ENCODE measurements around the gene CWC22. TPM values are rescaled to one million over a fixed set of nuclear protein-coding genes. Genes with fewer than 3 reads are reported as not detected.
"Not testable (repeated sequence)": the region's sequence is repeated elsewhere in the genome, so short reads cannot be mapped to it uniquely, and the experiment has no call there.

CWC22 gene
- 12.0 TPM for total RNA-seq (ENCODE audit: unreplicated experiment)
- long read RNA-seq, partial matches to known transcripts: 4 of 8 reads
- long read RNA-seq, other reads (novel, unspliced or antisense): 1 of 8 reads

GRCh38 chr2:180006781-180007579 lies at the start of gene CWC22:
Gene CWC22, minus strand, starts transcription at chr2:180007297. Its CDS starts 13,956 bp downstream, at chr2:179993341.
- peak; percentile 71 for DNase-seq
- peak within 1 kb of the TSS; percentile 96 for H3K27ac Mint-ChIP-seq (ENCODE audit: unreplicated experiment)
- H3K4me3 Mint-ChIP-seq (ENCODE audit: unreplicated experiment): peak within 1 kb of the TSS; percentile 97
- peaks cover 4% of the 10 kb centered on the region for H3K9me3 Mint-ChIP-seq (ENCODE audit: unreplicated experiment)
- H3K36me3 Mint-ChIP-seq (ENCODE audit: unreplicated experiment): no peaks in the 10 kb centered on the region
- H3K4me1 Mint-ChIP-seq (ENCODE audit: low read depth, unreplicated experiment): peaks cover 4% of the 10 kb centered on the region
- peaks cover 2% of the 10 kb centered on the region for H3K27me3 Mint-ChIP-seq (ENCODE audit: unreplicated experiment)
- TF ChIP-seq, protein P1, sequence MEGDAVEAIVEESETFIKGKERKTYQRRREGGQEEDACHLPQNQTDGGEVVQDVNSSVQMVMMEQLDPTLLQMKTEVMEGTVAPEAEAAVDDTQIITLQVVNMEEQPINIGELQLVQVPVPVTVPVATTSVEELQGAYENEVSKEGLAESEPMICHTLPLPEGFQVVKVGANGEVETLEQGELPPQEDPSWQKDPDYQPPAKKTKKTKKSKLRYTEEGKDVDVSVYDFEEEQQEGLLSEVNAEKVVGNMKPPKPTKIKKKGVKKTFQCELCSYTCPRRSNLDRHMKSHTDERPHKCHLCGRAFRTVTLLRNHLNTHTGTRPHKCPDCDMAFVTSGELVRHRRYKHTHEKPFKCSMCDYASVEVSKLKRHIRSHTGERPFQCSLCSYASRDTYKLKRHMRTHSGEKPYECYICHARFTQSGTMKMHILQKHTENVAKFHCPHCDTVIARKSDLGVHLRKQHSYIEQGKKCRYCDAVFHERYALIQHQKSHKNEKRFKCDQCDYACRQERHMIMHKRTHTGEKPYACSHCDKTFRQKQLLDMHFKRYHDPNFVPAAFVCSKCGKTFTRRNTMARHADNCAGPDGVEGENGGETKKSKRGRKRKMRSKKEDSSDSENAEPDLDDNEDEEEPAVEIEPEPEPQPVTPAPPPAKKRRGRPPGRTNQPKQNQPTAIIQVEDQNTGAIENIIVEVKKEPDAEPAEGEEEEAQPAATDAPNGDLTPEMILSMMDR (IDR thresholded peaks at IDR 0.05; ENCODE audit: partially characterized antibody, unreplicated experiment): no peak

DNA sequence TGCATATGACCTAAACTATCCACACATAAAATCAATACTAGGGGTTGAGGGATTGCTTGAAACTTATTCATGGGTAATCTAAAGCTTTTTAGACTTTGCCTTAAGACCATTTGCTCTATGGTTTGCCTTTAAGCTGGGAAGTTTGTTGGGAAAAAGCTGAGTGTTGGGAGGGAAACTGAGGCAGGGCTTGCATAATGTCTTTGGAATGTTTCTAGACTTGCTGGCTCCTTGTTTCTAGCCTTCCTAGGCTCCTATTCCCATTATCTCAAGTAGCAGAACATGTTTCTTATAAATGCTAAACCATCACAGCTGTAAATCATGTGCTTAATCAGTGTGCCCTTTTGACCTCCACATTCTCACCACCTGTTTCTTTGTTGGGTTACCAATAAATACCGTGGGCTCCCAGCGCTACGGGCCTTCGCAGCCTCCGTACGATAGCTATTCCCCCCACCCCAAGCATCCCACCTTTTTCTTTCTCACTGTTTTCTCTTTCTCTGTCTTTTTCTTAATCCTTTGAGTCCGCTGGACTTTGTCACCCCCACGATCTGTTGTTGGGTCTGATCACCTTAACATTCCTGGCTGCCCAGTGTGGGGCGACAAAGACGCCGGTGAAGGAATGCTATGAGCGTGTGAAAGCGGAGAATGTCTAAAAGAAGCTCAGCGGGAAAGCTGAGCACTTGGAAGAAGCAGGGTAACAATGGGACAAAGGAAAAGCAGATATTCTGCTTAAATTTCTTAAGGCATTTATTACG lies 49.4 kb upstream of the CWC22 start:
- TF ChIP-seq, protein P1 (IDR thresholded peaks at IDR 0.05; ENCODE audit: partially characterized antibody, unreplicated experiment): no peak
- H3K27ac Mint-ChIP-seq (ENCODE audit: unreplicated experiment): no peak overlapping the region
- peaks cover 2% of the 10 kb centered on the region for H3K9me3 Mint-ChIP-seq (ENCODE audit: unreplicated experiment)
- DNase-seq: no peak
- H3K36me3 Mint-ChIP-seq (ENCODE audit: unreplicated experiment): no peaks in the 10 kb centered on the region
- peaks cover 4% of the 10 kb centered on the region for H3K4me1 Mint-ChIP-seq (ENCODE audit: low read depth, unreplicated experiment)
- H3K4me3 Mint-ChIP-seq (ENCODE audit: unreplicated experiment): no peak overlapping the region
- H3K27me3 Mint-ChIP-seq (ENCODE audit: unreplicated experiment): no peaks in the 10 kb centered on the region

GRCh38 chr2:180054576-180054975 lies 47.5 kb upstream of the CWC22 start:
- not testable (repeated sequence) for H3K4me1 Mint-ChIP-seq (ENCODE audit: low read depth, unreplicated experiment); H3K27ac Mint-ChIP-seq (ENCODE audit: unreplicated experiment); H3K4me3 Mint-ChIP-seq (ENCODE audit: unreplicated experiment); H3K36me3 Mint-ChIP-seq (ENCODE audit: unreplicated experiment); H3K27me3 Mint-ChIP-seq (ENCODE audit: unreplicated experiment); H3K9me3 Mint-ChIP-seq (ENCODE audit: unreplicated experiment); DNase-seq

DNA sequence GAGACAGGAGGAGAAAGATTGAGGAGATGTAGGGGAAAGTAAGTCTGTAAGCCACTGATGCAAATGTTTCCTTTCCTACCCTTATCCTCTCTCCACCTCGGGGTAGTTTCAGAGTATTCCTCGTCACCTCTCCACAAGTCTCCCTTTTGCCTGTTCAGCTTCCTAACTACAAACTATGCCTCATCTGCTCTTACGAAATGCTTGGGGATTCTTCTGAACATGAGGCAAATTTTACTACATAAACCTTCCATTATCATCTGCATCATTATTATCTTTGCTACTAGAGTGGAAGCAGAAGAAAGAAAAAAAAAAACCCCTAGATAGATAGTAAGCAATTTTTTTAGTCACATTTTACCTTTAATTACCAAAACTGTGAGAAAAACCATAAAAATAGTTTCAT lies 43.1 kb upstream of the CWC22 start:
- no peak overlapping the region for H3K27ac Mint-ChIP-seq (ENCODE audit: unreplicated experiment)
- no peak for DNase-seq
- no peak overlapping the region for H3K4me3 Mint-ChIP-seq (ENCODE audit: unreplicated experiment)
- H3K4me1 Mint-ChIP-seq (ENCODE audit: low read depth, unreplicated experiment): no peaks in the 10 kb centered on the region
- peaks cover 2% of the 10 kb centered on the region for H3K9me3 Mint-ChIP-seq (ENCODE audit: unreplicated experiment)
- TF ChIP-seq, protein P1 (IDR thresholded peaks at IDR 0.05; ENCODE audit: partially characterized antibody, unreplicated experiment): no peak
- no peaks in the 10 kb centered on the region for H3K36me3 Mint-ChIP-seq (ENCODE audit: unreplicated experiment)
- no peaks in the 10 kb centered on the region for H3K27me3 Mint-ChIP-seq (ENCODE audit: unreplicated experiment)

- Mint-ChIP-seq H3K27ac (ENCODE audit: unreplicated experiment) (no peak overlapping the region), H3K9me3 (ENCODE audit: unreplicated experiment) (no peaks in the 10 kb centered on the region), H3K27me3 (ENCODE audit: unreplicated experiment) (no peaks in the 10 kb centered on the region), H3K36me3 (ENCODE audit: unreplicated experiment) (no peaks in the 10 kb centered on the region), H3K4me1 (ENCODE audit: low read depth, unreplicated experiment) (no peaks in the 10 kb centered on the region), H3K4me3 (ENCODE audit: unreplicated experiment) (no peak overlapping the region)
- no peak for DNase-seq
- TF ChIP-seq, protein P1 (IDR thresholded peaks at IDR 0.05; ENCODE audit: partially characterized antibody, unreplicated experiment): no peak
Observed at GRCh38 chr2:180048251-180048650, 41.2 kb upstream of the CWC22 start.
